Measurements from ENCODE around the gene LAPTM5.
A peak's percentile ranks its signal among the peaks of the same experiment; 100 is the strongest.

- TF ChIP-seq POLR2A (IDR thresholded peaks at IDR 0.05) = no peak
- peak in 1 of 3 donors; percentile 37 for TF ChIP-seq POLR2AphosphoS5 (IDR thresholded peaks at IDR 0.05)
- TF ChIP-seq CTCF (IDR thresholded peaks at IDR 0.05 in 8 of 11, conservative IDR thresholded peaks at IDR 0.05 in 3 of 11) = no peak
Observed at GRCh38 chr1:30738040-30738714, 19.4 kb downstream of the LAPTM5 start.

Data from spleen (tissue), 7 donors.